HepG2 (cell line): ENCODE results near the gene KLF13. TPM values are rescaled to one million over a fixed set of nuclear protein-coding genes. Genes with fewer than 3 reads are reported as not detected.

Experiments used
- ATAC-seq: fragments of 200-7000 bp; cut with Tn5 transposase; 3 replicates; pipeline ENCODE4 v1.9.1; 2020; ENCODE audit warnings: mild to moderate bottlenecking, moderate library complexity
- BruUV-seq: library from RNA; stranded (reverse); fragments of 400-500 nt; replicated peaks from 2 replicates; lab custom pipeline; 2021; lab: Mats Ljungman, UMichigan
- CTCF ChIA-PET: fragments of 300-600 bp; formaldehyde crosslinking; extraction: SDS; loops from one replicate; lab custom pipeline; 2021; ENCODE audit warnings: low total read pairs, inconsistent platforms, low intra/inter-chr PET ratio; lab: Yijun Ruan, JAX
- POLR2A ChIA-PET: fragments of 350-600 bp; sonication (Branson Sonifier 250); formaldehyde crosslinking; loops from one replicate; lab custom pipeline; 2020; ENCODE audit warnings: antibody characterized with exemption, inconsistent platforms; lab: Yijun Ruan, JAX
- DNase-seq: peaks from one replicate; pipeline ENCODE4 v3.0.0-alpha.2; 2015; ENCODE audit warnings: low spot score
- FAIRE-seq: peaks from 3 replicates; lab custom pipeline; 2011; peaks lifted over from hg19 to GRCh38; lab: Jason Lieb, UNC
- H2AFZ ChIP-seq: one replicate; pipeline ENCODE4 v1.6.1; 2011; ENCODE audit warnings: low read length, inconsistent platforms
- H3K27ac ChIP-seq: fragments of 300-600 bp; 3 replicates; pipeline ENCODE4 v1.8.0; 2011; ENCODE audit warnings: mixed run types, mild to moderate bottlenecking, mixed read lengths, low read length, inconsistent platforms; ENCODE audit not compliant: insufficient read depth; ENCODE audit errors: extremely low read length
- H3K27me3 ChIP-seq, 2 experiments: fragments of 200-600 bp in 1 of 2; 2 replicates in 1 of 2; 3 replicates in 1 of 2; pipeline versions ENCODE4 v1.6.0 to v1.8.0; 2011; ENCODE audit warnings: low read length in 2 of 2, mild to moderate bottlenecking in 2 of 2, moderate library complexity in 2 of 2, inconsistent platforms in 1 of 2; ENCODE audit not compliant: insufficient read depth in 2 of 2, control insufficient read depth in 1 of 2
- H3K36me3 ChIP-seq, 2 experiments: fragments of 200-600 bp in 1 of 2; replicated peaks in 1 of 2; 2 replicates in 1 of 2; 3 replicates in 1 of 2; pipeline versions ENCODE4 v1.5.1 to v1.8.0; 2011; ENCODE audit warnings: low read length in 2 of 2, inconsistent platforms in 1 of 2; ENCODE audit not compliant: insufficient read depth in 2 of 2, control insufficient read depth in 1 of 2
- H3K4me1 ChIP-seq: 2 replicates; pipeline ENCODE4 v1.5.1; 2012; ENCODE audit warnings: low read length, inconsistent platforms; ENCODE audit not compliant: insufficient read depth
- H3K4me2 ChIP-seq: 2 replicates; pipeline ENCODE4 v1.6.0; 2011; ENCODE audit warnings: low read depth, low read length, inconsistent platforms
- H3K4me3 ChIP-seq, 3 experiments: fragments of 200-600 bp in 1 of 3; sonication (generic), shearing (Covaris generic) in 1 of 3; replicated peaks in 1 of 3; 2 replicates each; pipeline ENCODE4 v1.5.1; 2011 to 2016; ENCODE audit warnings: low read length in 3 of 3, inconsistent platforms in 2 of 3, low read depth in 2 of 3, mild to moderate bottlenecking in 2 of 3, control low read depth in 1 of 3, mixed read lengths in 1 of 3; ENCODE audit not compliant: insufficient read depth in 1 of 3
- H3K79me2 ChIP-seq: one replicate; pipeline ENCODE4 v1.6.1; 2011; ENCODE audit warnings: low read length, inconsistent platforms; ENCODE audit not compliant: insufficient read depth
- H3K9ac ChIP-seq: 2 replicates; pipeline ENCODE4 v1.6.0; 2011; ENCODE audit warnings: mild to moderate bottlenecking, low read depth, low read length, inconsistent platforms; ENCODE audit not compliant: insufficient read depth
- H3K9me3 ChIP-seq: 2 replicates; pipeline ENCODE4 v1.5.1; 2012; ENCODE audit warnings: mild to moderate bottlenecking, low read length
- H4K20me1 ChIP-seq: 2 replicates; pipeline ENCODE4 v1.6.0; 2011; ENCODE audit warnings: inconsistent platforms, mild to moderate bottlenecking, low read length, moderate library complexity; ENCODE audit not compliant: insufficient read depth
- AKAP8 ChIP-seq: sonication (generic); formaldehyde crosslinking; IDR thresholded peaks from 2 replicates; pipeline ENCODE4 v1.5.1; 2020; ENCODE audit warnings: mild to moderate bottlenecking, missing genetic modification reagents
- ASH2L ChIP-seq: fragments of 300-600, 200-600 bp; sonication (generic); IDR thresholded peaks from 2 replicates; pipeline ENCODE4 v1.7.0; 2017; ENCODE audit warnings: low read depth, mild to moderate bottlenecking, moderate library complexity, mixed read lengths, low read length; ENCODE audit not compliant: insufficient read length
- FOXO1 ChIP-seq: sonication (generic); formaldehyde crosslinking; IDR thresholded peaks from 2 replicates; pipeline ENCODE4 v1.4.0; 2020; ENCODE audit warnings: missing genetic modification reagents
- GLMP ChIP-seq: sonication (generic); formaldehyde crosslinking; IDR thresholded peaks from 2 replicates; pipeline ENCODE4 v1.9.0; 2021; ENCODE audit warnings: missing genetic modification reagents, mild to moderate bottlenecking, borderline replicate concordance
- MEF2D ChIP-seq: sonication (generic); formaldehyde crosslinking; IDR thresholded peaks from 2 replicates; pipeline ENCODE4 v1.5.1; 2020; ENCODE audit warnings: mild to moderate bottlenecking, missing genetic modification reagents
- MEIS1 ChIP-seq: sonication (generic); formaldehyde crosslinking; IDR thresholded peaks from 2 replicates; pipeline ENCODE4 v1.9.0; 2021; ENCODE audit warnings: mild to moderate bottlenecking, missing genetic modification reagents, moderate library complexity, borderline replicate concordance
- NCOR1 ChIP-seq: fragments of 200-600 bp; sonication (generic); IDR thresholded peaks from 2 replicates; pipeline ENCODE4 v1.7.0; 2017; ENCODE audit warnings: antibody characterized with exemption, low read length, borderline replicate concordance
- NFYB ChIP-seq: sonication (generic); formaldehyde crosslinking; IDR thresholded peaks from 2 replicates; pipeline ENCODE4 v1.4.0; 2020; ENCODE audit warnings: missing genetic modification reagents
- ONECUT2 ChIP-seq: sonication (generic); formaldehyde crosslinking; IDR thresholded peaks from 2 replicates; pipeline ENCODE4 v1.4.0; 2020; ENCODE audit warnings: missing genetic modification reagents
- RELA ChIP-seq: sonication (generic); formaldehyde crosslinking; IDR thresholded peaks from 2 replicates; pipeline ENCODE4 v1.4.0; 2020; ENCODE audit warnings: missing genetic modification reagents
- RFX5 ChIP-seq: IDR thresholded peaks from 2 replicates; pipeline ENCODE4 v1.6.1; 2011; ENCODE audit warnings: low read depth, low read length, improper control_type of control experiment
- SNAPC5 ChIP-seq: sonication (generic); formaldehyde crosslinking; IDR thresholded peaks from 2 replicates; pipeline ENCODE4 v1.8.1; 2023; ENCODE audit warnings: mild to moderate bottlenecking, missing genetic modification reagents, borderline replicate concordance
- ZNF207 ChIP-seq: fragments of 450-650 bp; IDR thresholded peaks from 2 replicates; pipeline ENCODE4 v1.6.1; 2016; ENCODE audit warnings: antibody characterized with exemption, borderline replicate concordance
- ZNF292 ChIP-seq: sonication (generic); formaldehyde crosslinking; IDR thresholded peaks from 2 replicates; pipeline ENCODE4 v1.8.1; 2022; ENCODE audit warnings: mild to moderate bottlenecking, low read depth, missing genetic modification reagents, borderline replicate concordance
- ZNF331 ChIP-seq: sonication (generic); formaldehyde crosslinking; IDR thresholded peaks from 2 replicates; pipeline ENCODE4 v1.4.0; 2020; ENCODE audit warnings: missing genetic modification reagents
- ZNF34 ChIP-seq: sonication (generic); formaldehyde crosslinking; IDR thresholded peaks from 2 replicates; pipeline ENCODE4 v1.4.0; 2020; ENCODE audit warnings: mild to moderate bottlenecking, missing genetic modification reagents, borderline replicate concordance
- ZNF777 ChIP-seq: sonication (generic); formaldehyde crosslinking; IDR thresholded peaks from 2 replicates; pipeline ENCODE4 v1.4.0; 2020; ENCODE audit warnings: missing genetic modification reagents
- WGBS: methylation state at CpG from one replicate; pipeline ENCODE4 v1.1.6; 2017; ENCODE audit warnings: low lambda C conversion rate; 5-methylcytosine and 5-hydroxymethylcytosine counted together
- in situ Hi-C: cut with HindIII; loops from 2 replicates; pipeline ENCODE4 v1.10.0; 2017; ENCODE audit warnings: low pct_unique_long_range_greater_than_20kb; ENCODE audit not compliant: extremely low pct_ligation_motif_present
- intact Hi-C: fragments of 100-400 bp; cut with micrococcal nuclease; formaldehyde crosslinking; loops from one replicate; pipeline ENCODE4 v1.10.0; 2022; ENCODE audit not compliant: unreplicated experiment
- polyA plus RNA-seq, 8 experiments: library from polyadenylated mRNA; depleted of rRNA in 3 of 8; stranded (reverse) in 7 of 8; unstranded in 1 of 8; fragments of >200 nt; fragmentation: Illumina TruSeq in 4 of 8; extraction: Trizol in 4 of 8; gene quantifications; 2 replicates each; pipeline versions ENCODE4 v1.2.1 to v1.2.3, GENCODE V29; 2011 to 2016; ENCODE audit warnings: low read depth in 4 of 8, missing spikeins in 1 of 8, mixed read lengths in 1 of 8; ENCODE audit not compliant: insufficient read depth in 1 of 8
- total RNA-seq, 5 experiments: library from RNA; depleted of rRNA; stranded (reverse); fragments of >200 nt; fragmentation: Illumina TruSeq; extraction: Trizol; gene quantifications; 2 replicates each; pipeline ENCODE4 v1.2.3, GENCODE V29; 2016; ENCODE audit warnings: low read depth in 1 of 5

Gene KLF13
- total and polyA plus RNA-seq, 2 of the 13 experiments (the other 11 are each of a cell fraction or from before 2014, with no cell fraction given) = 16.8 to 25.1 TPM

- TF ChIP-seq ASH2L = no peak
- TF ChIP-seq ZNF331 (CRISPR knock-in tag) = no peak
- no peak for TF ChIP-seq ZNF34
- TF ChIP-seq GLMP (CRISPR knock-in tag) = no peak
Observed at GRCh38 chr15:31329640-31330010, 3.0 kb downstream of the KLF13 start (continued).

GRCh38 chr15:31330111-31330785, 3.6 kb downstream of the KLF13 start:
- Histone ChIP-seq H3K36me3 (no peaks in the 10 kb centered on the region), H2AFZ (no peak overlapping the region), H3K4me3 (no peak overlapping the region), H3K27me3 (no peaks in the 10 kb centered on the region), H3K4me2 (peak overlapping the region; percentile 84; the same call in 1 of the 2 replicates), H4K20me1 (peaks cover 27% of the 10 kb centered on the region), H3K9ac (no peak overlapping the region), H3K9me3 (no peaks in the 10 kb centered on the region), H3K27ac (no peak overlapping the region), H3K79me2 (peaks cover 61% of the 10 kb centered on the region), H3K4me1 (peaks cover 41% of the 10 kb centered on the region)
- CTCF ChIA-PET = no interaction called here
- no TSS peak for BruUV-seq
- FAIRE-seq = no peak
- intact Hi-C loops (no loop called here), in situ Hi-C loops (no loop called here)
- DNase-seq = no peak
- WGBS = 92% methylated on average over 4 of the region's 10 CpGs
- no peak for ATAC-seq
- TF ChIP-seq ZNF777 = no peak
- TF ChIP-seq, all 625 proteins: peak for 0
- POLR2A ChIA-PET = no interaction called here

DNA sequence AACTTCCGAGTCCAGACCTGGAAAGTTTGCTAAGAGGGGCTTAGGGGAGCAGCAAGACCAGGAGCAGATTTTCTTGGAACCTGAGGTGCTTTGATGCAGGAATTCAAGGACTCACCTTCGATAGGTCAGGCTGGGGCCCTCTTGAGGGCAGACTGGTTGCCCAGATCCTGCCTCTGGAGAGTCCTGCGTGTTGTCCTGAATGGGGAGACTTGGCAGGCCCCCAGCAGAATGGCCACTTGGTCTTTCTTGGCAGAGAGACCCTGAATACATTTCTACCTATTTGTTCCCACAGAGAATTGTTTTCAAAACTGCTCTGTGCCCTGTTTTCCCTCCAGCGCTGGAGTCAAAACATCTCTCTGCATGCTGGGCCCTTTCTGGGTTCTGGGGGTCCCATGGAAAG, 4.2 kb downstream of the KLF13 start:
- FAIRE-seq (no peak), DNase-seq (no peak), ATAC-seq (no peak)
- no peak overlapping the region for H3K4me2 ChIP-seq
- H4K20me1 ChIP-seq = peaks cover 30% of the 10 kb centered on the region
- ChIA-PET CTCF (no interaction called here), POLR2A (no interaction called here)
- WGBS = 96% methylated on average over 3 of the region's 4 CpGs
- H3K4me3 ChIP-seq = no peak overlapping the region
- H3K27me3 ChIP-seq = no peaks in the 10 kb centered on the region
- peaks cover 44% of the 10 kb centered on the region for H3K4me1 ChIP-seq
- 0 out of 5 replicates have a peak, but pooled peaks cover 0 to 4% of the 10 kb centered on the region in 2 experiments for H3K36me3 ChIP-seq
- H3K9ac ChIP-seq = no peak overlapping the region
- H3K27ac ChIP-seq = no peak overlapping the region
- intact Hi-C loops (no loop called here), in situ Hi-C loops (no loop called here)
- H3K9me3 ChIP-seq = no peaks in the 10 kb centered on the region
- H3K79me2 ChIP-seq = peaks cover 66% of the 10 kb centered on the region
- BruUV-seq = no TSS peak
- H2AFZ ChIP-seq = no peak overlapping the region
- TF ChIP-seq SNAPC5 (no peak), MEF2D (CRISPR knock-in tag) (no peak), MEIS1 (CRISPR knock-in tag) (no peak), ZNF207 (no peak), AKAP8 (no peak), RELA (CRISPR knock-in tag) (no peak), NFYB (CRISPR knock-in tag) (no peak), ZNF292 (CRISPR knock-in tag) (no peak), RFX5 (no peak), FOXO1 (CRISPR knock-in tag) (no peak), ONECUT2 (no peak), NCOR1 (no peak)
